SK-N-MC (cell line): ENCODE results near the gene CKLF.

Experiments
- EZH2 ChIP-seq: fragments of 200-600 bp; sonication (generic); IDR thresholded peaks from one replicate; pipeline ENCODE4 v1.6.1; 2017; ENCODE audit warnings: antibody characterized with exemption
- POLR2AphosphoS5 ChIP-seq: IDR thresholded peaks from 2 replicates; pipeline ENCODE4 v1.6.1; 2012; ENCODE audit warnings: mild to moderate bottlenecking, low read depth, low read length, borderline replicate concordance

GRCh38 chr16:66538910-66539309 is 13.5 kb upstream of the CKLF start:
- no peak for TF ChIP-seq POLR2AphosphoS5
- no peak for TF ChIP-seq EZH2
